ENCODE results near the gene NOTO. TPM values are rescaled to one million over a fixed set of nuclear protein-coding genes. Genes with fewer than 3 reads are reported as not detected.

NOTO gene
- total RNA-seq, 1 donor, result not detected

GRCh38 chr2:73257021-73257420 is 54.6 kb downstream of the NOTO start:
- DNase-seq (ENCODE audit: low read depth), result no peak
- TF ChIP-seq, protein P1, sequence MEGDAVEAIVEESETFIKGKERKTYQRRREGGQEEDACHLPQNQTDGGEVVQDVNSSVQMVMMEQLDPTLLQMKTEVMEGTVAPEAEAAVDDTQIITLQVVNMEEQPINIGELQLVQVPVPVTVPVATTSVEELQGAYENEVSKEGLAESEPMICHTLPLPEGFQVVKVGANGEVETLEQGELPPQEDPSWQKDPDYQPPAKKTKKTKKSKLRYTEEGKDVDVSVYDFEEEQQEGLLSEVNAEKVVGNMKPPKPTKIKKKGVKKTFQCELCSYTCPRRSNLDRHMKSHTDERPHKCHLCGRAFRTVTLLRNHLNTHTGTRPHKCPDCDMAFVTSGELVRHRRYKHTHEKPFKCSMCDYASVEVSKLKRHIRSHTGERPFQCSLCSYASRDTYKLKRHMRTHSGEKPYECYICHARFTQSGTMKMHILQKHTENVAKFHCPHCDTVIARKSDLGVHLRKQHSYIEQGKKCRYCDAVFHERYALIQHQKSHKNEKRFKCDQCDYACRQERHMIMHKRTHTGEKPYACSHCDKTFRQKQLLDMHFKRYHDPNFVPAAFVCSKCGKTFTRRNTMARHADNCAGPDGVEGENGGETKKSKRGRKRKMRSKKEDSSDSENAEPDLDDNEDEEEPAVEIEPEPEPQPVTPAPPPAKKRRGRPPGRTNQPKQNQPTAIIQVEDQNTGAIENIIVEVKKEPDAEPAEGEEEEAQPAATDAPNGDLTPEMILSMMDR (IDR thresholded peaks at IDR 0.05; ENCODE audit: insufficient read depth, low read length), result no peak
- no peak overlapping the region for H3K4me3 ChIP-seq (ENCODE audit: low read depth, low read length)

DNA sequence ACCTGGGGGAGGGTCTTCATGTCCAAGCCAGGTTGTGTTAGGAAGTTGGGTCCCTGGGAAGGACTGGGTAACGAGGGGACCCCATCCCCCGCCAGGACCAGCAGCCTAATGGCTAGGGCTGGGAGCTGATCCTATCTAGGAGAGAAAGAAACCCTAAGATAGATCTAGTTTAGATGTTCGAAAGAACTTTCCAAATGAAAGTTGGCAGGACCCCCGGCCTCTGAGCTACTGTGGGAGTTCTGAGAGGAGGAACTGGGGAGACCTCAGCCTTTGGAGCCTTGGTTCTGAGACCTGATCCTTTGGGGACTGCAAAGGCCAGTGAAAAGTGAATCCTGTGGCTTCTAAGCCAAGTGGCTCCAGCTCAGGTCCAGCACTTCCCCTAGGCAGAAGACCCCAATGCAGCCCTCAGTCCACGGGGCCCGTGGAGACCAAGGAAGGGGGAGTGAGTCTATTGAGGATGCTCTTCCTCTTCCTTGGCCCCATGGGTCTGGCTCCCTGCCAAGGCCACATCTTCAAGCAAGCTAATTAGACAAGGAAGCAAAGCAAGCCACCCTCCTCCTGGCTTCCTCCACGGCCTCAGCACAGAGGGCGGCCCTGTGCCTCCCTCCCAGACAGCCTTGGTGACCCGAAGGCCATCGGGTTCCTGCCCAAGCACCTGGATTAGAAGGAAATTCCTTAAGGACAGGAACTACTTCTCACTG is 55.2 kb downstream of the NOTO start:
- TF ChIP-seq, protein P1 (IDR thresholded peaks at IDR 0.05; ENCODE audit: insufficient read depth, low read length), result no peak
- H3K4me3 ChIP-seq (ENCODE audit: low read depth, low read length), result no peak overlapping the region
- DNase-seq (ENCODE audit: low read depth), result no peak

GRCh38 chr2:73258186-73258912 is 56.0 kb downstream of the NOTO start:
- TF ChIP-seq, protein P1 (IDR thresholded peaks at IDR 0.05; ENCODE audit: insufficient read depth, low read length), result no peak
- no peak overlapping the region for H3K4me3 ChIP-seq (ENCODE audit: low read depth, low read length)
- DNase-seq (ENCODE audit: low read depth), result no peak

- no peak overlapping the region for H3K4me3 ChIP-seq (ENCODE audit: low read depth, low read length)
- no peak for DNase-seq (ENCODE audit: low read depth)
- TF ChIP-seq, protein P1 (IDR thresholded peaks at IDR 0.05; ENCODE audit: insufficient read depth, low read length), result no peak
These were observed 56.5 kb downstream of the NOTO start for GRCh38 chr2:73258913-73259215.

DNA sequence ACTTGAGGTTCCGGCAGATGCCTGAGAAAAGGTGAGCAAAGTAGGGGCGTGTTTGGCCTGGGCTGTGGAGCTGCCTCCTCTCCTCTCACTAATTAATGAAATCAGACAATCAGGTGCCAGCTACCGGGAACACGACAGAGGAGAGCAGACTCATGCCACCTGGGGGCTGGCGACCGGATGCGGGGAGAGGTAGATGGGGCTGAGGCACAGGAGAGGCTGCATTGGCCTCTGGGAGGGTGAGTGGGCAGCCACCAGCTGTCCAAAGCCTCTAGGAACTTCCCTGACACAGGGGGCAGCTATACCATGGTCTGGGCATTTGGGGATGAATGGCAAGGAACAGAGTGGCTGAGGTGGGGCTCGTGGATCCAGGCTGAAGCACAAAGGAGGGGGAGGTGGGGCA is 56.9 kb downstream of the NOTO start:
- TF ChIP-seq, protein P1 (IDR thresholded peaks at IDR 0.05; ENCODE audit: insufficient read depth, low read length), result no peak
- DNase-seq (ENCODE audit: low read depth), result no peak
- H3K4me3 ChIP-seq (ENCODE audit: low read depth, low read length), result no peak overlapping the region

- H3K4me3 ChIP-seq (ENCODE audit: low read depth, low read length), result no peak overlapping the region
- DNase-seq (ENCODE audit: low read depth), result no peak
- TF ChIP-seq, protein P1 (IDR thresholded peaks at IDR 0.05; ENCODE audit: insufficient read depth, low read length), result no peak
These were observed 57.4 kb downstream of the NOTO start for GRCh38 chr2:73259704-73260337.
